Left cardiac atrium (tissue), 4 donors: ENCODE data around the gene HOGA1. TPM values are rescaled to one million over a fixed set of nuclear protein-coding genes. Genes with fewer than 3 reads are reported as not detected.

Source experiments
- ATAC-seq, 2 donors: fragments of 200-7000 bp; cut with Tn5 transposase; one replicate each; pipeline ENCODE4 v1.9.1; 2020; ENCODE audit warnings: mild to moderate bottlenecking in 2 of 2, moderate library complexity in 2 of 2
- DNase-seq: peaks from one replicate; pipeline ENCODE4 v3.0.0-alpha.2; 2020
- intact Hi-C, 2 donors: fragments of 100-400 bp; cut with DNase I; formaldehyde crosslinking; loops; one replicate each; pipeline versions ENCODE4 v1.14.1 to v1.15.1; 2022 to 2023
- long read RNA-seq: library from polyadenylated mRNA; unstranded; transcript quantifications from one replicate; pipeline ENCODE4 v2.0.0, GENCODE V29; 2021
- total RNA-seq, 2 donors: library from RNA; stranded (reverse); fragmentation: NEBNext Ultra II Directional; extraction: Animal tissue kit (Norgen Biotek cat#: 25700); gene quantifications; one replicate each; pipeline ENCODE4 v1.2.1, GENCODE V29; 2021
- donor health status: DM: no; HTN: yes; CAD: no.
- donor health status: DM: no; HTN: yes; CAD: no; lungs with severe emphysema.
- donor health status: DM: yes; HTN: yes; CAD: no.
- donor health status: Dilated cardiomyopathy.

Gene HOGA1
- total RNA-seq = 10 to 100 TPM in 1 of 2 donors, 1 to 10 TPM in 1; 7.7 to 13.2 TPM
- long read RNA-seq, partial matches to known transcripts = 3 of 14 reads
- long read RNA-seq, other reads (novel, unspliced or antisense) = 4 of 14 reads

DNA sequence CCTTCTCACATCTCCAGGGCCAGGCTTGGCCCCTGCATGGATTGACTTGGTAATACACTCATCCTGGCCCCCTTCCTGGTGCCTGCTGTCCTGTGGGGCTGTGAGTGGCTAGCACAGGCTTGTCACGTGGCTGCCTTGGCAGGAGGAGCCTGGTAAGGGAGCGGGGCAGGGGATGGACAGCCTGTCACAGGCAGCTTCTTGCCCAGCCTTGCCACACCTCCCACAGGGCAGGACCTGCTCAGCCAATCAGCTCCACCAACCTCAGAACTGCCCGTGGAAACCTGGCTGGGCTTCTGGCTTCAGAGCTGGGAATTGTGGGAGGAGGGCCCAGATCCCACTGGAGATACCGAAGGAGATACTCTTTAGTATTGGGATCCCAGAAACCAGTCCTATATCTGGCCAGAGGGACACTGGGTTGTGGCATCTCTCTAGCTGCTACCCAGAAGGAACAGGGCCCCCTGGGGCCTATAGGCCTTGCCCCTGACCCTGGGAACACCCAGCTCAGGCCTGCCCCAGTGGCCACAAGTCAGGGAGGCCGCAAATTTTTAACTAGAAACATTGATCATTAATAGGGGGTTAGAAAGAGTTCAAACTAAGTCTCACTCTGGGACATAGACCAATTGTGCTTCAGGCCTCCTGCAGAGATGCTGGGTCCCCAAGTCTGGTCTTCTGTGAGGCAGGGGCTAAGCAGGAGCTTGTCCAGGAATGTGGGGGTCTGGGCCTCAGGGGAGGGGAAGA is at the start of gene HOGA1:
HOGA1 (plus strand) TSS at position 330 of the 738 bp plus-strand sequence; CDS start at position 645, 315 bp downstream.
- intact Hi-C loops = no loop called here
- peak; percentile 96 to 99 for ATAC-seq
- peak; percentile 85 for DNase-seq

DNA sequence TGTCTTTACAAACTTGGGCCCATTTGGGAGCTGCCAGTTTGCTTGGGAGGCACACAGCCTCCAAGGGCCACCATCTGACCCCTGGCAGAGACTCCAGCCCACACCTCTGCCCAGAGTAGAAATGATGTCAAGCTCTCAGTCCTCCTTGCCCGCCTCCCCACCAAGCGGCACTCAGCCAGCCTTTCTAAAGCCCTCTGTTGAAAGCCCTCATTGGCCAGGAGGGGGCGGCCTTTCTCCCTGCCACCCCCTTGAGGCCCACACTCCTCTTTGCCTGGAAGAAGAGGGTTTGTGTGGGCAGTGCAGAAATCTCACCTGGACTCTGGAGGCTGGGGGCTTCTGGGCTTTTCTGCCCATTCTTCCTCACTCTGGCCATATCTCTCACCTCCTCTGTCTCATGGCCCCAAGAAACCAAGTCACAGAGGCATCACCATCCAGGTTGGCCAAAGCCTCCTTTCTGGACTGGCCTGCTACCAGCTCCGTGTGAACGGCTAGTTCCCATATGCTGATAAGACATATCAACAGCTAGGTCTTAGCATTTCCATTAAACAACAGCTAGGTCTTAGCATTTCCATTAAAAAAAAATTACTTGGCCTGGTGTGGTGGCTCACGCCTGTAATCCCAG is 49.3 kb upstream of the HOGA1 start:
- peak in 1 of 2 donors; percentile 42 for ATAC-seq
- intact Hi-C loops = no loop called here
- DNase-seq = no peak

DNA sequence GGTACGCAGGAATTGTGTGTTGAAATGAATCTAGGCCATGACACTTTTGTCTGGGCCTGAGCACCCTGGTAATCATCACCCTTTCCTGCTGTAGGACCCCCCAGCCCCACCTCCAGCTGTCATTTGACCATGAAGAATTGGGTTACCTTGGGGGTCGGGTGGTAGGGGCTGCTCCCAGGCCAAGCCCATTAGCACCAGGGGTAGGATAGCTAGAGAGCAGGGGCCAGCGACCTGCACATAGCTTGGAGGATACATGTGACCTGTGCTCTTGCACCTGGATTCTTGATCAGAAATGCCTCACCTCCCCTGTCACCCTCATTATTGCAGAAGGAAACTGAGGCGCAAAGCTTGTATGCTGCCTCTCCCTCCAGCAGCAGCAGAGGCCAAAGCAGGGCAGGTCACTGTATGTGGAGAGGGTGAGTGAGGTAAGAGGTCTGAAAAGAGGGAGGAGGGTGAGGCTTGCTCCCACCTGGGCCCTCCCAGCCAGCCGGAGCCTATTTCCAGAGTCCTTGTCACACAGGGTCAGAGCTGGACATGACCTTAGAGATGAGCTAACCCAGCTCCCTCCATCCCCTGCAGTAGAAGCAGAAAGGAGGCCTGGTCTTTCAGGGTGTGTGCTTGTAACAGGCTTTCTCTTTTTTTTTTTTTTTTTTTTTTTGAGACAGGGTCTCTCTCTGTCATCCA is 46.9 kb upstream of the HOGA1 start:
- ATAC-seq (no peak), DNase-seq (no peak)
- intact Hi-C loops = no loop called here

DNA sequence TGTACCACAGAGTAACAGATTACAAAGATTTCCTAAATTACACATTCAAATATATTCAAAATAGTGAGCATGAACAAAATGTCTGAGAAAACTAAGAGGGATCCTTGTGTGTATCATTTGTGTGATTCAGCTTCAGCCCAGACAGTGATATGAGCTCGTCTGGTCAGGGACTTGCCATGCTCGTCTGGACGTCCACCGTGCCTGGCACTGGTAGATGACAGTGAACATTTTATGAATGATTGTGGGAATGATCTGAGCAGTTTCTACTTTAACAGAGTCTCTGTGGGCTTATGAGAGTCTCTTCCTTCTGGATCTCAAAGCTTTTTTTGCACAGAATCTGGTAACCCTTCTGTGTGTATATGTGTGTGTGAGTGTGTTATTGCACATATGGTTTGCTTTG is 45.8 kb upstream of the HOGA1 start:
- ATAC-seq = no peak

DNA sequence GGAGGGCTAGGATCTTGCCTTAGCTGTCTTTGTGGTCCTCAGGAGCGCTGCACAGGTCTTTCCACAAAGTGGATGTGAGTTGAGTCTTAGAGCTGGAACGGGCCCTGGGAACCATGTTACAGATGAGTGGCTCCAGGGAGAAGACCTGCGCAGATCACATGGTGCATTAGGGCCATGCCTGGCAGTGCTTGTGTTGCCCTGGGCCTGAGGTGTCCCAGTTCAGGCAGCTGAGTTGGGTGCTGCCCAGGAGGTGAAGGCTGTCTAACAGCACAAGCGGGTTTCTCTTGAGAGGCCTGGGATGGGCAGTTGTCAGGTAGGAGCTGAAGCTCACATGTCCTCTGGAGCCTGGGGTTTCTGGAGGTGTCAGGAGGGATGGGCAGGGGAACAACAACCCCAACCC is 45.4 kb upstream of the HOGA1 start:
- ATAC-seq = no peak
- intact Hi-C loops = no loop called here
- no peak for DNase-seq

More for the DNA sequence above, 45.8 kb upstream of the HOGA1 start:
- DNase-seq = no peak
- intact Hi-C loops = no loop called here

DNA sequence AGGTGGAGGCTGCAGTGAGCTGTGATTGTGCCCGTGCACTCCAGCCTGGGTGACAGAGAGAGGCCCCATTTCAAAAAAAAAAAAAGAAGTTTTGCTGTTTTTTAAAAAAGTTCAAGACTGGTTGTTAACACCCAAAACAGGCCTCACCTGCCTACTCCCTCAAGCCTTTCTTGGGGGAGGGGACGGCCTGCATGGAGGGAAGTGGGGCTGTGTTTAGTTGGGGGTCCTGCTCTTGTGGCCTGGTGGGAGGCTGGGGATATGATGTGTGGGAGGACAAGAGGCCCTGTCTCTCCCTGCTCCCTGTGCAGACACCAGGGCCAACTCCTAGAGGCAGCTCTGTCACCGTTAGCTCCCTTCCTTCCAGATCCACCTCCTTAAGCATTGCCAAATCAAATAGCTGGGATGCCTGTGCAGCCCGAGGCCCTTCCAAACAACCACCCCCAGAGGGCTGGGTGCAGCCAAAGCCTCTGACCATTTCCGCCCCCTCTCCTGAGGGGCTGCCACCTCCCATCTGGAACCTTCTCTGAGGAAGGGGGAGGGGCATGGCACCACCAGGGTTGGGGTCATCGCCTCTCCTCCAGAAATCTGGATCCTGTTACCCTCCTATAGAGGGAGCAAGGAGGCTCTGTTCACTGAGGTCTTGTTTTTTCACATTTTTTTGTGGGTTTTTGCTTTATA is 44.5 kb upstream of the HOGA1 start:
- intact Hi-C loops = loop anchor here (5.0 to 10.0 kb wide), 2 partner anchors 45 to 77 kb away; partner anchors contain the start of genes MMS19 (in 1 of the 2) and UBTD1 (in 1 of the 2)
- DNase-seq (peak; percentile 63), ATAC-seq (peak; percentile 32 to 59)

DNA sequence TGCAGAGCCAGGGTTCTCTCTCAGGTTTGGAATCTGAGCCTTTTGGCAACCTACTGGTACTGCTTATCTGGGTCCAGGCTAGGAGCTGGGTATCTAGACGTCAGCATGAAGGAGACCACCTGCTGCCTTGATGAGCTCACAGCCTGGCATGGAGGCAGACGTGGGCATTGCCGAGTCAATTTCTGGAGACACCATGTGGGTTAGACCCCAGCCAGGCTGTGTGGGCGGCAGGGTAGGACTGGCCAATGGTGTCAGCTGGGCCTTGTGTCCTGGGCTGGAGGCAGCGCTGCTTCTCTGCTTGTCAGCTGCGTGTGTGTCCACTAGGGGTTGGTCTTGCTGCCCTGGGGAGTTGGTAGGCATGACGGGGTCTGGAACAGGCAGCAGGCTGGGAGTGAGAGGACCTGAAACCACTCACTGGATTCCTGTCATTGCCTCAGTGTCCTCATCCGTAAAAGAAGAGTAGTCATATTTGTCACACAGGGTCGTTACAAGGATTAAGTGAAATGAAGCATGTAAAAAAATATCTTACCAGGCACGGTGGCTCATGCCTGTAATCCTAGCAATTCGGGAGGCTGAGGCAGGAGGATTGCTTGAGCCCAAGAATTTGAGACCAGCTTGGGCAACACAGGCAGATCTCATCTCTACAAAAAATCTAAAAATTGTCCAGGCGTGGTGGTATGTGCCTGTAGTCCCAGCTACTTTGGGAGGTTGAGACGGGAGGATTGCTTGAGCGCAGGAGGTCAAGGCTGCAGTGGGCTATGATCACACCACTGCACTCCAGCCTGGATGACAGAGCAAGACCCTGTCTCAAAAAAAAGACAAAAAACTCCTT is 43.3 kb upstream of the HOGA1 start:
- intact Hi-C loops = loop anchor here (5.0 to 10.0 kb wide), 2 partner anchors 46 to 79 kb away; partner anchors contain the start of genes MMS19 (in 1 of the 2) and UBTD1 (in 1 of the 2)
- DNase-seq = peak; percentile 57
- ATAC-seq = peak in 1 of 2 donors; percentile 5

DNA sequence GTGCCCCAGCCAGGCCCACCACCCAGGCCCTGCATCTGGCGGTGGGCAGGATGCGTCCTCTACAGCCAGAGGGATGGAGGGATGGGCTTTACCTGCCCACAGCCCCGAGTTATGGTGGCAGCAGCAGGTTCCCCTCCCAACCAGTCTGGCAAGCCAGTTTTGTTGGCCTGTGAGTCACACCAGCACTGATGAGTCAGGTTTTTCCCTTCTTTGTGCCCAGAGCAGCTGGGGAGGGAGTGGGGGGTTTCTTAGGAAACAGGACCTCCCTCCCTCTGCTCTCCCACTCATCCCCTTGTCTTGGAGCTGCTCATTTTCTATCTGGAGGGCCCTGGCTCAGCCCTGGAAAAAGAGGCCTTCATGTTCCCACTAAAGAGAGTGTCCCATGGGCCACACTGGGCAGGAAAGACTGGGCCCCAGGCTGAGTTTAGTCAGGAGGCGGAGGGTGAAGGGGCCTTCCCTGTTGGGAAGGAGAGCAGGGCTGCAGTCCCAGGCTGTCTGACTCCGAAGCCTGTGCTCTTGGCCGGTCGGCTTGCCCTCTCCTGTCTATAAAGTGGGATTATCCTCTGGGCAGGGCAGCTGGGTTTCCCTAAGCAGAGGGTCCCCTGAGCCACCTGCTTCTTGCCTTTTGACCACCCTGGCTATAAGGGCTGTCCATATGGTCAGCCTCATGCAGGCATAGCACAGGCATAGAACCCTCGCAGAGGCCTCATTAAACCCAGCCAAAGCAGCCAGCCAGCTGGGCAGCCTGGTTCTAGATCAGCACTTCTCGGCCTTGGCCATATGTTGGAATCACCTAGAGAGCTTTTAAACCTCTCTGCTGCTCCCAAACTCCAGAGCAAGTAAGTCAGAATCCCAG is 41.8 kb upstream of the HOGA1 start:
- intact Hi-C loops = loop anchor here (5.0 to 10.0 kb wide), 2 partner anchors 48 to 80 kb away; partner anchors contain the start of genes MMS19 (in 1 of the 2) and UBTD1 (in 1 of the 2)
- DNase-seq = peak; percentile 84
- ATAC-seq = peak; percentile 67 to 82

DNA sequence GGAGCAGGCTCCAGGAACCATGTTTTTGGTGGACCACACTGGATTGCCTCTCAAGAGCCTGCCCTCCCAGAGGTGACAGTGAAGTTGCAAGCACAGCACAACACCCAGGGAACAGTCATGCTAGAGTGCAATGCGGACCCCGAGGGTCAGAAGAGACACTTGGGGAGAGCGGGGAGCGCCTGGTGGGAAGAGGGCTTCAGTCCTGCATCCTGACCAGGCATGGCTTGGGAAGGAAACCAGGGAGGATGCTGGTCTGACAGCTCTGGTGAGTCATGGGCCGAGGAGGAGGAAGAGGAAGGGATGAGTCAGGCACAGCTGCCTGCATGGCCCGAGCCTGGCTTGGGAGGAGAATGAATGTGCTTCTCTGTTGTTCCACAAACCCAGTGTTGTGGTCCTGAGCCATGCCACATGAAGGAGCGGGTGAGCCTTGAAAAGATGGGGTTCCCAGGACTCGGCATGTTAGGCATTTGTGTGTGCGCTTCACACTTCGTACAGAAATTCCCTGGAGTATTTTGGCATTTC is 41.1 kb upstream of the HOGA1 start:
- intact Hi-C loops = loop anchor here (5.0 to 10.0 kb wide), 2 partner anchors 48 to 81 kb away; partner anchors contain the start of genes MMS19 (in 1 of the 2) and UBTD1 (in 1 of the 2)

DNA sequence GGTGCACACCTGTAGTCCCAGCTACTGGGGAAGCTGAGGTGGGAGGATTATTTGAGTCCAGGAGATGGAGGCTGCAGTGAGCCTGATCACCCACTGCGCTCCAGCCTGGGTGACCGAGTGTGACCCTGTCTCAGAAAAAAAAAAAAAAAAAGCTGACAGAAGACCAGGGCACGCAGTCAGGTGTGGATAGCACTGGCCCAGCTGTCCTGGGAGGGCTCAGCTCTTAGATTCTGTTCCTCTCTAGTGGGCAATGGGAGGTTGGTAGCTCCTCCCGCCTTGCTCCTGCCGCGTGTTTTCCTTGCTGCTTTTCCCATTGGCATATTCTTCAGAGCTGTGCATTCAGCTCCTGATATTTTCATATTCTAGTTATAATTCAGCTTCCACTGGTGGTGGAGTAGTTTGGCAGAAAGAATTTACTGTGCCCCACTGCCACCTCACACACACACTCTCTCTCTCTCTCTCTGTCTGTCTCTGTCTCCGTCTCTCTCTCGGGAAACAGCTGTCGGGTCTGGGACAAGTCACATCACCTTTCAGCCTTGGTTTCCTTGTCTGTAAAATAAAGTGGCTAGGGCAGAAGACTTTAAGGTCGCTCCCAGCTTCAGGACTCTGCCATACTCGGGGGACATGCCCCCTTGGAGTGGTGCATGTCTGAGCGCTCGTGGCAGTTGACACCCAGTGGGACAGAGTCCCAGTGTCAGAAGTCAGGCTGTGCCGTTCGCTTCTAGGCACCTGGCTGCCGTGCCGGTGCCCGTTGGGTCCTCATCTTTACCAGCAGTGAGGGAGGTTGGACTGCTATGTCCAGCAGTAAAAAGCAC is 37.5 kb upstream of the HOGA1 start:
- DNase-seq (no peak), ATAC-seq (no peak)
- intact Hi-C loops = loop anchor here in 1 of 2 donors (10.0 kb wide), 1 partner anchor 52 kb away; the partner anchor contains the start of genes MMS19 and UBTD1

More for the DNA sequence above, 41.1 kb upstream of the HOGA1 start:
- DNase-seq (peak; percentile 90), ATAC-seq (peak; percentile 75 to 92)

DNA sequence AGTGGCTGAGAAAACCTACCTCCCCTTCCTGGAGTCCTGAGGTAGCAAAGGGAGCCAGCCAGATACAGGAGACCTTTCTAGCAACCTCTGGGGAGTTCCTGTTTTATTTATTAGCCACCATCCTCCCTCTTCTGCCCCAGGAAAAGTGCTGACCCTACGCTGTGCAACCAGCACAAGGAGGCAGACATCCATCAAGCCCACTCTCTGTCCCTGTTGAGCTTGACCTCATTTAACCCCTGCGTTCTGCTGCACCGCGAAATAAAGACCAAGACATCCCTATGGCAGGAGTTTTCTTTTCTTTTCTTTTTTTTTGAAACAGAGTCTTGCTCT is 37.0 kb upstream of the HOGA1 start:
- ATAC-seq (no peak), DNase-seq (no peak)
- intact Hi-C loops = loop anchor here in 1 of 2 donors (10.0 kb wide), 1 partner anchor 52 kb away; the partner anchor contains the start of genes MMS19 and UBTD1

DNA sequence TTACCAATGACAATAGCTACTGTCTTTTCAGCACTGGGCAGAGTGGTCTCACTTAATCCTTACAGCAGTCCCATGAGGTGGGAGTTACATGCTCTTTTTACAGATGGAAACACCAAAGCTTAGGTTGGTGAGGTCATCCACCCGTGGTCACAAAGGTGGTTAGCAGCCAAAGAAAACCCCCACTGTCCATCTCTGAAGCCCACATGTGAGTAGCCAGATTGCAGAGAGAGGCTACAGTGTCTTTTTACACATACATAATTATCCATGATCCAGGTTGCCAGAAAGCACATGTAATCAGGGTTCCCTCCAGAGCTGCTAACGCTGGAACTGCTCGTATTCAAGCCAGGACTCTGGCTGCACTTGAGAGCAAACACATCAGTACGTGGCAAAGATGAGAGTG is 36.2 kb upstream of the HOGA1 start:
- intact Hi-C loops = loop anchor here in 1 of 2 donors (10.0 kb wide), 1 partner anchor 53 kb away; the partner anchor contains the start of genes MMS19 and UBTD1
- DNase-seq (no peak), ATAC-seq (peak; percentile 2 to 48)

DNA sequence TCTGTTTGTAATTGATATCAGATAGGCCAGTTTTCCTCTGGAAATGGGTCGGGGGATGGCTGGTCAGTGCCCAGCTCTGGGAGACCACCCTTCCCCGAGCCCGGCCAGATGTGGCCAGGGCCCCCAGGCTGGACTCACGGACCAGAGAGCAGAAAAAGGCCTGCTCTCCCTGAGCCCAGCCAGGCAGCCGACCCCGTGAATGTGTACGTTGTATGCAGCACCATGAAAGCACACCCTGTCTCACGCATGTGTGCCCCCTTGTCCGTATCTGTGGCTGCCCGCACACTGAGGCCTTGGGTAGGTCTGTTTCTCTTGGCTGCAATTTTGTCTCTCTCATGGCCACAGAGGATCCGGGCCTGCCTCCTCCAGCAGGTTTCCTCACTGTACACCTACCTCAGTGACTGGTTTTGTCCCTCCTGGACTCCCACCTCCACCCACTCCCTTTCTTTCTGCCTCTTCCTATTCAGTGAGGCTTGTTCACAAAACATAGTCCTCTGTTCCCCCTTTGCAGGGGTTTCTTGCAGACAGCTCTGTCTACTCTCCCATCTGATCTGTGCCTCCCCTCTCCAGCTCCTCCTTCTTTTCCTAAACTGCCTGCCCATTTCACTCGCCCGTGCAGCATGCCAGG is 35.2 kb upstream of the HOGA1 start:
- intact Hi-C loops = loop anchor here in 1 of 2 donors (10.0 kb wide), 1 partner anchor 54 kb away; the partner anchor contains the start of genes MMS19 and UBTD1
- no peak for ATAC-seq
- DNase-seq = no peak

DNA sequence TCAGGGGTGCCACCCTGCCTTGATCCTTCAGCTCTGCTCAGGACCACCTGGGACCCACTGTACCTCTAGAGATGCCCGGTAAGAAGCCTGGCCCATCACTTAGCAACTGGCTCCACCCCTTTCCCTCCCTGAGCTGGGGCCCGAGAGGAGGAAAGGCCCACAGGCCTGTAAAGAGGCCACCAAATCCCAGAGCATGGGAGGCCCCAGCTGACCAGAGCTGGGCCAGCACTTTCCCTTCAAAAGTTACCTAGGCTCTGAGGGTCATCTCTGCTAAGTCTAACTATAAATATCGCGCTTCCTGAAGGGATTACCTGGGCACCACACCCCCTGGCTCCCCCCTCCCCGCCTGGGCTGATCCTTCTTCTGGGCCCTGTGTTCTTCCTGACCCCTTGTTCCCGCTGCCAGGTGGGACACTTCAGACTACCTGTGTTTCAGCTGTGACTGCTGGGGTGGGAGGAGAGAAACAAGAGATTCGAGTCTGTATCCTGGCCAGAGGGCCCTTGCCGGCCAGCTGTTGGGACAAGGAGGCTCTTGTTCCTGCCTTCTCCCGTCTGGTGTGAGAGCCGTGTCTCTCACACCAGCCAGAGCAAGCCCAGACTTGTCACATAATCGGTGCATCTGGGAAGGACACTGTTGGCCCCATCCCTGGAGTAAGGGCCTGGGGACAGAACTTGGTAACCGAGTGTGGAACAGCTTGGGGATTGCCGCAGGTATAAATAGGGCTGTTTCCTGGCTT is 34.4 kb upstream of the HOGA1 start:
- DNase-seq (peak; percentile 44), ATAC-seq (peak; percentile 44 to 68)
- intact Hi-C loops = loop anchor here in 1 of 2 donors (5.0 to 10.0 kb wide), 3 partner anchors 55 to 142 kb away; partner anchors contain the start of genes MMS19 and UBTD1
